Kidney (tissue), 14 donors: ENCODE data around the gene ACSF3. TPM values are rescaled to one million over a fixed set of nuclear protein-coding genes. Genes with fewer than 3 reads are reported as not detected.
"Not testable (repeated sequence)": the region's sequence is repeated elsewhere in the genome, so short reads cannot be mapped to it uniquely, and the experiment has no call there.

ENCODE experiments used
- DNase-seq, 5 donors: peaks; one replicate each; pipeline ENCODE4 v3.0.0-alpha.2; 2013 to 2020
- FAIRE-seq: peaks from 2 replicates; lab custom pipeline; 2012; peaks lifted over from hg19 to GRCh38; lab: Jason Lieb, UNC
- H3K27ac ChIP-seq, 2 donors: one replicate each; pipeline ENCODE4 v1.7.0; 2013; ENCODE audit warnings: low read depth in 2 of 2, low read length in 2 of 2, inconsistent platforms in 1 of 2
- H3K27me3 ChIP-seq: one replicate; pipeline ENCODE4 v1.7.1; 2013; ENCODE audit warnings: low read length, inconsistent platforms; ENCODE audit not compliant: control insufficient read depth, insufficient read depth
- H3K36me3 ChIP-seq, 3 donors: one replicate each; pipeline versions ENCODE4 v1.7.0 to v1.7.1; 2013; ENCODE audit warnings: low read length in 3 of 3, control low read depth in 1 of 3, inconsistent platforms in 1 of 3; ENCODE audit not compliant: insufficient read depth in 3 of 3, control insufficient read depth in 2 of 3
- H3K4me1 ChIP-seq, 3 donors: one replicate each; pipeline versions ENCODE4 v1.7.0 to v1.7.1; 2013; ENCODE audit warnings: low read length in 3 of 3, inconsistent platforms in 1 of 3, low read depth in 1 of 3; ENCODE audit not compliant: control insufficient read depth in 2 of 3, insufficient read depth in 2 of 3
- H3K4me3 ChIP-seq, 3 donors: one replicate each; pipeline versions ENCODE4 v1.7.0 to v1.8.1; 2013; ENCODE audit warnings: low read length in 3 of 3, control low read depth in 1 of 3, inconsistent platforms in 1 of 3
- H3K9ac ChIP-seq, 3 donors: one replicate each; pipeline versions ENCODE4 v1.7.0 to v1.7.1; 2013; ENCODE audit warnings: low read length in 3 of 3, control low read depth in 1 of 3, inconsistent platforms in 1 of 3
- H3K9me3 ChIP-seq, 3 donors: one replicate each; pipeline versions ENCODE4 v1.7.0 to v1.7.1; 2013; ENCODE audit warnings: low read length in 3 of 3, control low read depth in 1 of 3, inconsistent platforms in 1 of 3; ENCODE audit not compliant: control insufficient read depth in 2 of 3, insufficient read depth in 1 of 3
- intact Hi-C: fragments of 100-400 bp; cut with DNase I; formaldehyde crosslinking; loops from one replicate; pipeline ENCODE4 v1.11.1; 2022
- polyA plus RNA-seq: library from polyadenylated mRNA; stranded (reverse); fragments of 350-450 nt; fragmentation: Illumina TruSeq; extraction: RNeasy Lipid Tissue Mini Kit (QIAGEN cat#74804); gene quantifications from one replicate; pipeline ENCODE4 v1.2.3, GENCODE V29; 2014; ENCODE audit warnings: low read depth, low replicate concordance; ENCODE audit not compliant: insufficient read depth
- total RNA-seq: library from RNA; stranded (reverse); fragmentation: NEBNext Ultra II Directional; extraction: Animal tissue kit (Norgen Biotek cat#: 25700); gene quantifications from one replicate; pipeline ENCODE4 v1.2.1, GENCODE V29; 2021
- TF ChIP-seq, protein P1 (sequence below): IDR thresholded peaks from 3 replicates; pipeline ENCODE4 v1.5.1; 2012; ENCODE audit warnings: mild to moderate bottlenecking, moderate library complexity, borderline replicate concordance; ENCODE audit not compliant: insufficient read depth; ENCODE audit errors: extremely low read depth
- donor health status: control.
- donor health status: control.
- donor health status: control.
- donor health status: control.
- donor health status: control.
- donor health status: DM: yes; HTN: yes; CAD: no.
- donor health status: Normal renal cell carcinoma (clear cell type).

ACSF3 gene
- total and polyA plus RNA-seq, 2 donors from 2014 or later = 33.2 to 39.0 TPM

GRCh38 chr16:89164436-89164835 is 70.8 kb downstream of the ACSF3 start:
- Histone ChIP-seq H3K9me3 (no peaks in the 10 kb centered on the region), H3K4me1 (peaks cover 0 to 2% (median 0%) of the 10 kb centered on the region in 3 donors), H3K9ac (no peak overlapping the region), H3K27ac (no peak overlapping the region), H3K4me3 (no peak overlapping the region), H3K36me3 (no peaks in the 10 kb centered on the region), H3K27me3 (no peaks in the 10 kb centered on the region)
- TF ChIP-seq, protein P1, sequence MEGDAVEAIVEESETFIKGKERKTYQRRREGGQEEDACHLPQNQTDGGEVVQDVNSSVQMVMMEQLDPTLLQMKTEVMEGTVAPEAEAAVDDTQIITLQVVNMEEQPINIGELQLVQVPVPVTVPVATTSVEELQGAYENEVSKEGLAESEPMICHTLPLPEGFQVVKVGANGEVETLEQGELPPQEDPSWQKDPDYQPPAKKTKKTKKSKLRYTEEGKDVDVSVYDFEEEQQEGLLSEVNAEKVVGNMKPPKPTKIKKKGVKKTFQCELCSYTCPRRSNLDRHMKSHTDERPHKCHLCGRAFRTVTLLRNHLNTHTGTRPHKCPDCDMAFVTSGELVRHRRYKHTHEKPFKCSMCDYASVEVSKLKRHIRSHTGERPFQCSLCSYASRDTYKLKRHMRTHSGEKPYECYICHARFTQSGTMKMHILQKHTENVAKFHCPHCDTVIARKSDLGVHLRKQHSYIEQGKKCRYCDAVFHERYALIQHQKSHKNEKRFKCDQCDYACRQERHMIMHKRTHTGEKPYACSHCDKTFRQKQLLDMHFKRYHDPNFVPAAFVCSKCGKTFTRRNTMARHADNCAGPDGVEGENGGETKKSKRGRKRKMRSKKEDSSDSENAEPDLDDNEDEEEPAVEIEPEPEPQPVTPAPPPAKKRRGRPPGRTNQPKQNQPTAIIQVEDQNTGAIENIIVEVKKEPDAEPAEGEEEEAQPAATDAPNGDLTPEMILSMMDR = no peak
- intact Hi-C loops = no loop called here
- no peak for FAIRE-seq
- DNase-seq = peak; percentile 61 to 78 (median 73)

GRCh38 chr16:89164847-89165680 is 71.4 kb downstream of the ACSF3 start:
- Histone ChIP-seq H3K4me3 (no peak overlapping the region), H3K9me3 (no peaks in the 10 kb centered on the region), H3K4me1 (peaks cover 0 to 2% (median 0%) of the 10 kb centered on the region in 3 donors), H3K27me3 (no peaks in the 10 kb centered on the region), H3K36me3 (no peaks in the 10 kb centered on the region), H3K27ac (no peak overlapping the region), H3K9ac (no peak overlapping the region)
- intact Hi-C loops = no loop called here
- DNase-seq (peak in 1 of 5 donors; percentile 45), FAIRE-seq (no peak)
- TF ChIP-seq, protein P1 = no peak

- intact Hi-C loops, H3K4me3 ChIP-seq, H3K27ac ChIP-seq, H3K27me3 ChIP-seq, H3K4me1 ChIP-seq, H3K36me3 ChIP-seq, FAIRE-seq, H3K9ac ChIP-seq, H3K9me3 ChIP-seq: not testable (repeated sequence)
- peak in 3 of 5 donors; percentile 47 to 62 (median 55) for DNase-seq
Measured at GRCh38 chr16:89165681-89165979, 72.0 kb downstream of the ACSF3 start.

- no peak overlapping the region for H3K4me3 ChIP-seq
Measured at GRCh38 chr16:89166696-89167424, 73.2 kb downstream of the ACSF3 start.

More at GRCh38 chr16:89166696-89167424, 73.2 kb downstream of the ACSF3 start:
- no peak for FAIRE-seq
- DNase-seq = peak in 1 of 5 donors; percentile 82
- Histone ChIP-seq H3K9ac (no peak overlapping the region), H3K4me1 (peaks cover 0 to 9% (median 0%) of the 10 kb centered on the region in 3 donors), H3K36me3 (no peaks in the 10 kb centered on the region), H3K27me3 (no peaks in the 10 kb centered on the region), H3K9me3 (no peaks in the 10 kb centered on the region), H3K27ac (no peak overlapping the region)
- TF ChIP-seq, protein P1 = no peak
- intact Hi-C loops = no loop called here
